ENCODE results near the gene PBX3.
A peak's percentile ranks its signal among the peaks of the same experiment; 100 is the strongest.
"Not testable (repeated sequence)": the region's sequence is repeated elsewhere in the genome, so short reads cannot be mapped to it uniquely, and the experiment has no call there.

PBX3 gene

DNA sequence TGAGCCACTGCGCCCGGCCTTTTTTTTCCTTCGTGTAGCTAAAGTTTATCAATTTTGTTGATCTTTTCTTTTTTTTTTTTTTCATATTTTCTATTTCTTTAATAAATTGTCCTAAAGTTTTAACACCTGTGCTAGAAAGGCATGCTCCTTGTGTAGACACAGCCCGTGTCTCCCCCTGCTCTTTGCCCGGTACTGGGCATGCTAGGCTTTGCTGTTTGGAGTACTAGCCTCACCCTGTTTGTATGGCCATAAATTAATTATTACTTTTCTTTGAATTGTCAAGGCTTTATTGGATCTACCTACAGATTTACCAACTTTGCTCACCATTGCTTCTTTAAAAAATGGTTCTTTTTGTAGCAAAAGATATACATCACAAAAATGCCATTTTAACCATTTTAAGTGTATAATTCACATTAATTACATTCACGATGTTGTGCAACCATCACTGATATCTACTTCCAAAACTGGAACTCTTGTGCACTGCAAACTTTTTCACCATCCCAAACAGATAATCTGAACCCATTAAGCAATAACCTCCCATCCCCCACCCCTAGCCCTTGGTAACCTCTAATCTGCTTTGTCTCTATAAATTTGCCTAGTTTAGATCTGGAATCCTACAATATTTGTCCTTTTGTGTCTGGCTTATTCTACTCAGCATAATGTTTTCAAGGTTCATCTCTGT lies 31.5 kb downstream of the PBX3 start:
- DNase-seq, result not testable (repeated sequence)

DNA sequence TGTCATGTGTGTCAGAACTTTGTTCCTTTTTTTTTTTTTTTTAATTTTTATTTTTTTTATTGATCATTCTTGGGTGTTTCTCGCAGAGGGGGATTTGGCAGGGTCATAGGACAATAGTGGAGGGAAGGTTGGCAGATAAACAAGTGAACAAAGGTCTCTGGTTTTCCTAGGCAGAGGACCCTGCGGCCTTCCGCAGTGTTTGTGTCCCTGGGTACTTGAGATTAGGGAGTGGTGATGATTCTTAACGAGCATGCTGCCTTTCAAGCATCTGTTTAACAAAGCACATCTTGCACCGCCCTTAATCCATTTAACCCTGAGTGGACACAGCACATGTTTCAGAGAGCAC lies 32.0 kb downstream of the PBX3 start:
- DNase-seq, result not testable (repeated sequence)

DNA sequence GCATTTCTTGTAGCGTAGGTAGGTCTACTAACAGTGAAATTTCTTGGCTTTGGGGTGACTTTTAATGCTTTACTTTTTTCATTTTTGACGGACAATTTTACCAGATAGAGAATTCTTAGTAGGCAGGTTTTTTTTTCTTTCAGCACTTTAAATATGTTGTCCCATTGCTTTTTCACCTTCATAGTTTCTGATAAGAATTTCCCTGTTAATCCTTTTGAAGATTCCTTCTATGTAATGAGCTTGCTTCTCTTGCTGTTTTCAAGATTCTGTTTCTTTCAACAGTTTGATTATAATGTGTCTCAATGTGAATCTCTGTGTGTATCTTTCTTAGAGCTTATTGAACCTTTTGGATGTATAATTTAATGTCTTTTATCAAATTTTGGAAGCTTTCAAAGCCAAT lies 35.5 kb downstream of the PBX3 start:
- DNase-seq, result no peak

DNA sequence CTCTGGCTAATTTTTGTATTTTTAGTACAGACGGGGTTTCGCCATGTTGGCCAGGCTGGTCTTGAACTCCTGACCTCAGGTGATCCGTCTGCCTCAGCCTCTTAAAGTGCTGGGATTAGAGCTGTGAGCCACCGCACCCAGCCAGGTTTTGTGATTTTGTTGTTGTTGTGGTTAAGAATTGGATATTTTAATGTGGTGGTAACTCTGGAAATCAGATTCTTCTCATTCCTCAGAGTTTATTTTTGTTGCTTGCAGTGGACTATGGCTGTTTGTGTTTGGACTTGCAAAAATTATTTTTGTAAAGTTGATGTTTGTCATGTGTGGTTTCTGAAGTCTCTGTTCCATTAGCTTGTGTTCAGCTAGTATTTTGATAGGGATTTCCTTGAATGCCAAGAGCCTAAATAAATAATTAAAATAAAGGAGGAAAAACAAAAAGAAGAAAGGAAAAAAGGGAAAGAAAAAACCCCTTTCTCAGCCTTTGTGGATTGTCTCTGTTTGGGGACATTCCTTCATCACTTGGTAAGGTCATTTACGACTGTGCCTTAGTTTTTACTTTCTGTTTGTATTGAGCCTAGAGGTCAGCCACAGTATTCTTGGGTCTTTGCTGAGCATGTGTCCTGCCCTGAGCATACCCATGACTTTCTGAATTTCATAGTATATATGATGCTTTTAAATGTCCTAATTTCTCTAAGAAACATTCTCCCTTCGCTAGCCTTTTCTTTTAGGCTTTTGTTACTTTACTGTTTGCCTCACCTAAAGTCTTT lies 37.3 kb downstream of the PBX3 start:
- peak; percentile 36 for DNase-seq

DNA sequence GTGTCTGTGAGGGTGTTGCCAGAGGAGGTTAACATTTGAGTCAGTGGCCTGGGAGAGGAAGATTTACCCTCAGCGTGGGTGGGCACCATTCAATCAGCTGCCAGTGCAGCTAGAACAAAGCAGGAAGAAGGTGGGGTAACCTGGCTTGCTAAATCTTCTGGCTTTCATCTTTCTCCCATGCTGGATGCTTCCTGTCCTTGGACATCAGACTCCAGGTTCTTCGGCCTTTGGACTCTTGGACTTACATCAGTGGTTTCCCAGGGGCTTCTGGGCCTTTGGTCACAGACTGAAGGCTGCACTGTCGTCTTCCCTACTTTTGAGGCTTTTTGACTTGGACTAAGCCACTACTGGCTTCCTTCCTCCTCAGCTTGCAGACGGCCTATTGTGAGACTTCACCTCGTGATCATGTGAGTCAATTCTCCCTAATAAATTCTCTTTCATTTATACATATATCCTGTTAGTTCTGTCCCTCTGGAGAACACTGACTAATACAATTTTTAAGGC lies 38.1 kb downstream of the PBX3 start:
- peak; percentile 19 for DNase-seq

DNA sequence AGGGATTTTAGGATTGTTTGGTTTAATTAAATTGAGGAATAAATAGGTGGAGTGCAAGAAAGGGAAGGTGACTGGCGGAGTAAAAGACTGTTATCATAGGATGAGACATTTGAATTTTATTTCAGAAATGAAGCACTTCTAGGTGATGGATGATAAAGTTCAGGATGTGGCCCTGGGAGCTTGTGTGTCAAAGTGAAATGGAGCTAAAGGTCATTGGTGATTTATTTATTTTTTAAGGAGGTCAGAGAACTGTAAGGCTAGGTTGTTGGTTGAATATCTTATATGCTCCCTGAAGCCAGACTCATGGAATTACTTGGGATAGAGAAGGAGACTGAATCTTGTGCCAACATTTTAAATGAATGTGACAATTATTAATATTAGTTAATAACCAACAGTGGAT lies 40.5 kb downstream of the PBX3 start:
- no peak for DNase-seq

DNA sequence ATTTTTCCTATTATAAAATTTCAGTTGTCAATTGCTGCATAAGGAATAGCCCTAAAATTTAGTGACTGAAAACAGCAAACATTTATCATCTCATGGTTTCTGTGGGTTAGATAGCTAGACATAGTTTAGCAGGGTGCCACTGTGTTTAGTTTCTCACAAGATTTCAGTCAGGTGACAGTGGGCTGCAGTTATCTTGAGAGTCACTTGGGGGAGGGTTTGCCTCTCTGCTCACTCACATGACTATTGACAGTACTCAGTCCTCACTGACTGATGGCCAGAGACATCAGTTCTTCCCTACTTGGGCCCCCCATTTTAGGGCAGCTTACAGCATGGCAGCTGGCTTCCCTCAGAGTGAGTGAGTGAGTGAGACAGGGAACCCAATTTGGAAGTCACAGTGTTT lies 42.0 kb downstream of the PBX3 start:
- no peak for DNase-seq

DNA sequence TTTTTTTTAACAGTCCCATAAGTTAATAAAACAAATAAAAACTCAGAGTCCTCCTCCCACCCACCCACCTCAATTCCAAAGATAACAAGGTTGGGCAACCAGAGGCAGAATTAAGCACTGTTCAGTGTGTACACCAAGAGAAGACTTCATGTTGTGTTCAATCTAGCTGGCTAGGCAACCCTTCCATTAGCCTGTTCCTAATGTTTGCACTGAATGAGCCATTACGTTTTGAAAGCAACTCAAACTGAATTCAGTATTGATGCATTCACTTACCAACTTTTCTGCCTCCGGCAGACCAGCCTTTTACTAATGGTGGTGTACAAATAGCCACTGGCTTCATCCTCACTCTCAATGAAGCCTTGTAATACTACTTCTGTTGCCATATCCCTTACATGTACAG lies 47.5 kb downstream of the PBX3 start:
- DNase-seq, result no peak

DNA sequence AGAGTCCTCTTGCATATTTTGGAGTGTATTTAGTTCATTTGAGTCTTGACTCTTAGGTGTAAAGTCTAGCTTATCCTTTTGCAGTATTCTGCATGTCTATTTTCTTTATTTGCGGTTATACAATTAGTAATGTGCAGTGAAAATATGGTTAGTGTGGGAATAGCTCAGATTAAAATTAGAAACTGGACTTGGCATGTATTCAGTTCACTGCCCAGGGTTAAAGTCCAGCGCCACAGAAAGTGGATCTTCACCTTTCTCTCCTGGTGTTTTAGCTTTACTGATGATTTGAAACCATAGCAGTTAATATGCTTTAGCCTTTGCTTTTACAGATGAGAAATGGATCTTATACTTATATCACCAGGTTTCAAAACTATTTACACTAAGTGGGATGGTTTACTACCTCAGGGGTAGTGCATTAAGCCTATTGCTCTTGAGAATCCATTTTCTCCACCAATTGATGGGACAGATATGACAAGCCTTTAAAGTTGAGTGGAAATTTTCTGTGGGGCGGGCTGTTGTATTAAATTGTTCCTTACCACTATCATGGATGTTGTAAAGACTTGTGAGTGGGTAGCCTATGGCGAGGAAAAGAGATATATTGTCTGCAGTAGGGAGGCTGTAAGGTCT lies 48.9 kb downstream of the PBX3 start:
- no peak for DNase-seq

DNA sequence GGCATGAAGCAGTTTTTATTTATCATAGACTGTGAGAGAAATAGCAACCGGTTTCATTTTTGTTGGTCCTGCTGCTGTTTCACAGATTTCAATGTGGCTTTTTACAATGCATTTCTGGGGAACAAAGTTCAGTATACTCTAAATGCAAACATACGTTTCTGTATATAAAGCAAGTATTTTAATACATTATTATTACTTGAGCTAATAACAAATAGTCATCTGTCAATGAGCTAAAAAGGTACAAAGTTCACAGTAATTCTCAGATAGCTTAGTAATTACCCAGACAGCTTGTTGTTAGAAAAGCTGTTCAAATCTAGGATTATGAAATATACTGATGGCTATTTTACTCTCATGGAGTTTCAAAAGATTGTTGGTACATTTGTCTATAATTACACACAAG lies 50.8 kb downstream of the PBX3 start:
- no peak for DNase-seq

DNA sequence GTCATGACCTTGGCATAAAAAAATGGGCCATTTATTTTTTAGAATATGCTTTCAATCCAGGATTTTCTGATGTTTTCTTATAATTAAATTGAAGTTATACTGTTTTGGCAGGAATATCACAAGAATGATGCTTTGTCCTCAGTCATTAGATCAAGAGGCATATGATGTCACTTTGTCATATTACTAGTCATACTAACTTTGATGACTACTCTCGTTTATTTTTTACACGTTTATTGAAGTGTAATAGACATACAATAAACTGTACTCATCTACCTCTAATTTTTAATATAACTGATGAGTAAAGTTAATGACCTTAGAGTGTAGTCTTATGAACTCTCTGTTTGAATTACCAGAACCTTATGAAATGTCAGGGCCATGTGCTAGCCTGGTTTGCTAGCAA lies 56.4 kb downstream of the PBX3 start:
- DNase-seq, result no peak

DNA sequence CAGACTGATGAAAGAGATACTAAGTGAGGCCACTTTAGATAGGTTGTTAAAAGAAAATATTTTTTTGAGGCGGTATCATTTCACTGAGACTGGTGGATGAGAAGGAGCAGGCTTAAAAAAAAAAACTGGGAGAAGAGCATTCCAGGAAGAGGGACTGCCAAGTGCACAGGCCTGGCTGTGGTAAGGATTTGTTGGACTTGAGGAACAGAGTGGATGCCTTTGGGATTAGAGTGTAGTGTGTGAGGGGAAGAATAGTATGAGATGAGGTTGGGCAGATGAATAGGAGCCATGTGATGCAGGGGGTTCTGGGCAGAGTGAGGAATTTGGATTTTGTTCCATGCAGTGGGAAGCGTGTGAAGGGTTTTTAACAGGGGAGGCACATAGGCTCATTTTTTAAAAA lies 57.9 kb downstream of the PBX3 start:
- DNase-seq, result peak; percentile 95

DNA sequence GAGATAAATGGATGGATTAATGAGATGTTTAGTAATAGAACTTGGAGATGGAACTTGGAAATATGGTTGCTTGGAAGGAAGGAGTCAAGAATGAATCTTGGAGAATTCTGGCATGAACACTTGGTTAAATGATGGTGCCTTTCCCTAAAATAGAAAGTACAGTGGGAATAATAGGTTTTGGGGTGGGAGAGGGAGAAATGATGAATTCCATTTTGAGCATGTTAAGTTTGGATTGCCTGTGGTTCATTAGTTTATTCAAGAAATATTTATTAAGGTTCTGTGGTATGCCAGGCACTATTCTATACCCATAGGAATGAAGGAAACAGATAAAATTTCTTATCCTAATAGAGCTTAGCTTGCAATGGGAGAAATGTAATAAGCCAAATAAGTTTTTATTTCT lies 58.4 kb downstream of the PBX3 start:
- DNase-seq, result peak; percentile 37

DNA sequence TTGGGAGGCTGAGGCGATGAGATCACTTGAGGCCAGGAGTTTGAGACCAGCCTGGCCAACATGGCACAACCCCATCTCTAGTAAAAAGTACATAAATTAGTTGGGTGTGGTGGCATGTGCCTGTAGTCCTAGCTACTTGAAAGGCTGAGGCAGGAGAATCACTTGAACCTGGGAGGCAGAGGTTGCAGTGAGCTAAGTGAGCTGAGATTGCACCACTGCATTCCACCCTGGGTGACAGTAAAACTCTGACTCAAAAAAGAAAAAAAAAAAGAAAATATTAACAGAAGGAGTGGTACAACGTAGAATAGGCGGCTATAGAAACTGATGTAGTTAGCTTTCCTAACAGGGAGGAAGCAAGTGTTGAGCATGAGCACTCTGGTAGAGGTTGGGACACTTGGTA lies 59.9 kb downstream of the PBX3 start:
- DNase-seq, result peak; percentile 66

DNA sequence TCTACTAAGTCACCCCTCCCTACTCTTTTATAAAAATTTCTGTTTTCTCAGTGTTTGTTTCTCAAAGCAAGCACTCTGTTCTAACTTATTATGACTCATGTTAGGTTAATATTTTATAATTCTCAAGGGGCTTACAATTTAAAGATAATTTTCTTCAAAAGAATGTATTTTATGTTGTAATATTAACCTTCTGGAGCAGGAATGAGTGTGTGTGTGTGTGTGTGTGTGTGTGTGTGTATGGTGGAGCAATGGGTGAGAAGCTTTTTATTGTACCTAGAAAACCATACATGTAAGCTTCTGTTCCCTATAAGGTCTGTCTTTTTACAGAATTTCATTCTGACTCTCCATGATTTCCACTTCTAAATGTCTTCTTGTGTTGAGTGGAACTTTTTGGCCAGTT lies 63.0 kb downstream of the PBX3 start:
- DNase-seq, result peak; percentile 51

DNA sequence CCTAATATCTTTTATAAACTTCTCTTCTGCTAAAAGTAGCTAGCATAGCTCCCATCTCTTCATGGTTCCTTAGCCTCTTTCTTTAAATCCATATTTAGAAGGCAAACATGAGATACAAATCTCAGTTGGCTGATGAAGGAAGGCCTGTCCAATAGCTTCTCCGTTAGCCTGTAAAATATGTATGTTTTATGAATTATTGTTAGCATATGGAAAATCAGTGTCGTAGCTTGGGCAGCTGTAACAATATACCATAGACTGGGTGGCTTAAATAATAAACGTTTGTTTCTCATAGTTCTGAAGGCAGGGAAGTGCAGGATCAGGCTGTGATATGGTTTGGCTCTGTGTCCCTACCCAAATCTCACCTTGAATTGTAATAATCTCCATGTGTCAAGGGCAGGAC lies 63.8 kb downstream of the PBX3 start:
- no peak for DNase-seq

DNA sequence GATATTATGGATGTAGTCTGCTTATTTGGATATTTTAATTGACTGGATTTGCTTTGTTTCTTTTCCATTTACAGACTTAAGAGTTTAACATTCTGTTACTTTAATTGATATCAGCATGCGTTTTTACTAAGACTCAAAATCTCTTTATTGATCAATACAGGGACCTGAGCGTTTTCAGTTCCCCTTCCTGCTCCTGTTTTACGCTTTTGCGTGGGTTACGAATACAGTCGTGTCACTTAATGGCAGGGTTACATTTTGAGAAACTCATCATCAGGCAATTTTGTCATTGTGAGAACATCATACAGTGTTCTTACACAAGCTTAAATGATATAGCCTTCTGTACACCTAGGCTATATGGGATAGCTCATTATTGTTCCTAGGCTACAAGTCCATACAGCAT lies 65.2 kb downstream of the PBX3 start:
- no peak for DNase-seq

DNA sequence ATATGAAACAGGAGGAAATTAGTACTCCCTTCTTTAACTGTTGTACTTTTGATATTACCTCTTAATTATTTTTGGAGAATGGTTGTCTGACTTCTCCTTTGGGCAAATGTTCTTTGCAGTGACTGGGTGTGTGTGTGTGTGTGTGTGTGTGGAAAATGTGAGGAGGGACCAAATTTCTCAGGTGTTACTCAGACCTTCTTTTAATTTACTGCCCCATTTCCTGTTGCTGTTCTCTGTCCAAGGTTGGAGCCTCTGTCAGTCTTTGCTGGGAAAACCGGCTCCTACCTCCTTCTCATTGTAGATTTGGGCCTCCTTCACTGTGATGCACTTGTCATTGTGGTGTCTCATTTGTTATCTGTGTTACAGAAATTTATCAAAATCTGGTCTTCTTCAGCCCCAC lies 68.4 kb downstream of the PBX3 start:
- DNase-seq, result peak; percentile 23

DNA sequence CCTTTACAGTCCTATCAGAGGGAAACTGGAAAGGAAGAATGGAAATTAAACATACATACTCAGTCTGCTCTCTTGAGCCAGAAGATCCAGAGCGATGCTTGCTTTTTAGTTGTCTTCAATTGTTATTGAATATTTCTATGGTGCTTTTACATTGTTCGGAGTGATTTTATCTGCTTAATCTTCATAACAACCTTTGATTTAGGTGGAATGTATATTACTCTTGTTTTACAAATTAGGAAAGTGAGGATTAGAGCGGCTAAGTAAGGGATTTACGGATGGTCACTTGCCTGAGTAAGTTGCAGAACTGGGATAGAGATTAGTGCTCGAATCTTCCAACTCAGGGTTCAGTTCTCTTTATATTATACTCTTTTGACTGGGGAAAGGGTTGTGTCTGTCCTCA lies 69.1 kb downstream of the PBX3 start:
- no peak for DNase-seq

DNA sequence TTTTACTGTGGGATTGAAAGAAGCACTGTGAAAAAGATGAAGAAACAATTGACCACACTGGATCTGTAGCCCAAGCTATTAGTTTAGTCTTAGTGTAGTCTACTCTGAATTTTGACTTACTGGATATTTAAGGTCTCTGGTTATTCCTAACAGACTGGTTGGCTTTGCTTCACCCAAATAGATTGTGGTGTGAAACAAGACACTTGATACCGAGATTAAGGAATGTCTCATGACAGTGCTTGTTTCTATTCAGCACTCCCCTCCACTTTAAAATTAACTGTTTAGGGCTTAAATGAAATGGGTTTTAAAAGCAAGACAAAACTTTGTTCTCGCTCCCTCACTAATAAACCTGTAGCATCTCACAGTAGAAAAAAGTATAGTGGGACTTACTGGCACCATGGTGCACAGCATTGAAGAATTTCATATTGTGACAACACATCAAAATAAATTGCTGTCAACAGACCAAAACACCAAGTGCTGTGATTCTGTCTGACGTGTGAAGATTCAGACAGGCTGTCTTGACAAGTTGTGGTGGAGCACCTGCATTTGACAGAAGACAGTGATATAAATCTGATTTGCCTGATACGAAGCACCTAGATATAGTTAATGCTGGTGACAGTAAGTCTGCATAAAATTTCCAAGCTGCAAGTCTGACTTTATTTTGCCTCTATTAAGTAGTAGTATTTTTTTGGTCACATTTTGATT lies 73.1 kb downstream of the PBX3 start:
- DNase-seq, result no peak

DNA sequence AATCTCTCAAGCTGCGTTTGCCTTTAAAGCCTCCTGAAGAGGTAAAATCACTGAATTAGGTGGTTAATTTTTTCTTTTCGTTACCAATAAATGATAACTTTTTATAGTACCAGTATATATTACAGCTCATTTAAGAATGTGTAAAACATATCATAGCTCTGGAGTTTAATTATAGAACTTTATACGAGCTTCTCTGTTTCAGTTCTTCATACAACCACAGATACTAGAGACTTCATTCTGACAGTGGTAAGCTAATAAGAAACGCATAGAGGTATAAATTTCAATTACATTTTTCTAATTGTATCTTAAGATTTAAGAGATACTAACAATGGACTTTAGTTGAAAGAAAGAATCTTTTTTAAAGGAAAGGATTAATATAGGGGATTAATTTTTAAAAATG lies 73.9 kb downstream of the PBX3 start:
- no peak for DNase-seq

DNA sequence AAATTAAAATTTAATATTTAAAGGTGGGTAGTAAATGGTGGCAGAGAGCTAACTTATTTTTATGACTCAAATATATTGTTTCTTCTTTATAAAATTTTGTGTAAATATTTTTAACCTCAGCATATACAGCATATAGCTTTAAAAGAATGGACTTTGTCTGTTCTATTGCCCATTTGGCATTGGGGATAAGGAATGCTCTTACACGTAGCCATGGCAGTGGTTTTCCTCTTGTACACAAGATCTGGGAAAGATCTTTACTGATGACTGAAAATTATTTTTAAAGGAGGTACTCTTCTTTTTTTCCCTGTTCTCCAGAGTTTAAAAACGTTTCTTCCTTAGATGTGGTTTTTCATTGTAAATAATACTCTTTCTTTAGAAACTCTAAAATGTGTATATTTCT lies 75.0 kb downstream of the PBX3 start:
- no peak for DNase-seq

DNA sequence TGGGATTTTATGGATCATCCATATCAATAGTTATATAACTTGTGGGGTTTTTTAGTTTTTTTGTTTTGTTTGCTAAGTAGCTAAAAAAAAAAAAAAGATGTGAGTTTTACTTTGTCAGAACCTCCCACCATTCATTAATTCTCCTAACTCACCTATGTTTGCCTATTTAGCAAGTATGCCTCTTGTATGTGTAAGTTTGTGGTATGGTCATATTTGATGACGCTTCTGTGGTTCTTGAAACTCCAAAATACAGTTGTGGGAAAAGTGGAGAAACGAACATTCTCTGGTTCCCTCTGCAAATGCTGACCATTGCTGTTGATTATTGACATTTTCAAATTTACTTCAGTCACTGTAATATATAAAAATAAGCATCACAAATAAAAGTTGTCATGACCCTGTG lies 75.7 kb downstream of the PBX3 start:
- no peak for DNase-seq
